ENCODE data around the gene BICD1. TPM values are rescaled to one million over a fixed set of nuclear protein-coding genes. Genes with fewer than 3 reads are reported as not detected.
A peak's percentile ranks its signal among the peaks of the same experiment; 100 is the strongest.

BICD1 gene
- total RNA-seq, 2 experiments from 2014 or later: 14.4 to 16.4 TPM

- H3K27me3 Mint-ChIP-seq (ENCODE audit: low read depth): no peaks in the 10 kb centered on the region
- no peaks in the 10 kb centered on the region for H3K36me3 Mint-ChIP-seq (ENCODE audit: low read depth)
- peaks cover 18% of the 10 kb centered on the region for H3K4me1 Mint-ChIP-seq (ENCODE audit: low read depth)
- CTCF ChIA-PET: interaction anchor here (0.9 to 3.1 kb wide), 6 partner anchors 28 to 453 kb away, joined by 3 to 12 read pairs (median 4); no protein-coding TSS in a partner anchor
- no peaks in the 10 kb centered on the region for H3K9me3 Mint-ChIP-seq
- DNase-seq: no peak
- H3K4me3 Mint-ChIP-seq: peak overlapping the region; percentile 90
- H3K27ac Mint-ChIP-seq: peak overlapping the region; percentile 74
- intact Hi-C loops (cut with micrococcal nuclease): loop anchor here (1.0 to 10.0 kb wide), 14 partner anchors 45 to 1351 kb away; partner anchors contain the start of genes CAPRIN2, DNM1L and SINHCAF
Observed at GRCh38 chr12:32105986-32106516, 596 bp upstream of the BICD1 start.

- Mint-ChIP-seq H3K36me3 (ENCODE audit: low read depth) (peaks cover 3% of the 10 kb centered on the region), H3K27me3 (ENCODE audit: low read depth) (no peaks in the 10 kb centered on the region), H3K4me1 (ENCODE audit: low read depth) (peaks cover 18% of the 10 kb centered on the region), H3K9me3 (no peaks in the 10 kb centered on the region), H3K27ac (peak overlapping the region; percentile 84), H3K4me3 (peak overlapping the region; percentile 90)
- intact Hi-C loops (cut with micrococcal nuclease): loop anchor here (1.0 to 10.0 kb wide), 16 partner anchors 15 to 1353 kb away; partner anchors contain the start of genes CAPRIN2, DNM1L, ETFBKMT and SINHCAF
- peak; percentile 65 for DNase-seq
- CTCF ChIA-PET: interaction anchor here (0.8 to 3.1 kb wide), 5 partner anchors 27 to 455 kb away, joined by 3 to 12 read pairs (median 5); no protein-coding TSS in a partner anchor
Observed at GRCh38 chr12:32107359-32108267, 966 bp downstream of the BICD1 start.

- Mint-ChIP-seq H3K4me1 (ENCODE audit: low read depth) (peaks cover 18% of the 10 kb centered on the region), H3K4me3 (peak overlapping the region; percentile 32), H3K36me3 (ENCODE audit: low read depth) (peaks cover 3% of the 10 kb centered on the region), H3K9me3 (no peaks in the 10 kb centered on the region), H3K27ac (no peak overlapping the region), H3K27me3 (ENCODE audit: low read depth) (no peaks in the 10 kb centered on the region)
- CTCF ChIA-PET: no interaction called here
- no peak for DNase-seq
- intact Hi-C loops (cut with micrococcal nuclease): loop anchor here (1.0 to 10.0 kb wide), 7 partner anchors 14 to 1354 kb away; partner anchors contain the start of genes CAPRIN2, DNM1L and SINHCAF
Observed at GRCh38 chr12:32108787-32109186, 2.1 kb downstream of the BICD1 start.

- Mint-ChIP-seq H3K9me3 (no peaks in the 10 kb centered on the region), H3K27ac (no peak overlapping the region), H3K4me1 (ENCODE audit: low read depth) (peaks cover 18% of the 10 kb centered on the region), H3K4me3 (no peak overlapping the region), H3K27me3 (ENCODE audit: low read depth) (no peaks in the 10 kb centered on the region), H3K36me3 (ENCODE audit: low read depth) (peaks cover 3% of the 10 kb centered on the region)
- intact Hi-C loops (cut with micrococcal nuclease): no loop called here
- DNase-seq: no peak
- CTCF ChIA-PET: interaction anchor here (1.4 kb wide), 1 partner anchor 201 kb away, joined by 4 read pairs; no protein-coding TSS in a partner anchor
Observed at GRCh38 chr12:32110417-32110816, 3.8 kb downstream of the BICD1 start.

GRCh38 chr12:32110942-32111341, 4.3 kb downstream of the BICD1 start:
- CTCF ChIA-PET: interaction anchor here (1.4 kb wide), 1 partner anchor 201 kb away, joined by 4 read pairs; no protein-coding TSS in a partner anchor
- H3K27ac Mint-ChIP-seq: no peak overlapping the region

GRCh38 chr12:32115404-32116104, 8.9 kb downstream of the BICD1 start:
- no peak overlapping the region for H3K27ac Mint-ChIP-seq
- no peak overlapping the region for H3K4me3 Mint-ChIP-seq
- intact Hi-C loops (cut with micrococcal nuclease): no loop called here
- CTCF ChIA-PET: interaction anchor here (0.6 to 1.4 kb wide), 2 partner anchors 55 to 67 kb away, joined by 5 to 6 read pairs; no protein-coding TSS in a partner anchor
- peaks cover 6% of the 10 kb centered on the region for H3K4me1 Mint-ChIP-seq (ENCODE audit: low read depth)
- peaks cover 3% of the 10 kb centered on the region for H3K36me3 Mint-ChIP-seq (ENCODE audit: low read depth)
- DNase-seq: no peak
- H3K27me3 Mint-ChIP-seq (ENCODE audit: low read depth): no peaks in the 10 kb centered on the region
- H3K9me3 Mint-ChIP-seq: no peaks in the 10 kb centered on the region

More at GRCh38 chr12:32110942-32111341, 4.3 kb downstream of the BICD1 start:
- no peak for DNase-seq
- Mint-ChIP-seq H3K36me3 (ENCODE audit: low read depth) (peaks cover 3% of the 10 kb centered on the region), H3K4me3 (no peak overlapping the region), H3K9me3 (no peaks in the 10 kb centered on the region), H3K4me1 (ENCODE audit: low read depth) (peaks cover 17% of the 10 kb centered on the region), H3K27me3 (ENCODE audit: low read depth) (no peaks in the 10 kb centered on the region)
- intact Hi-C loops (cut with micrococcal nuclease): no loop called here

GRCh38 chr12:32116897-32117296, 10.2 kb downstream of the BICD1 start:
- H3K27me3 Mint-ChIP-seq (ENCODE audit: low read depth): no peaks in the 10 kb centered on the region
- no peaks in the 10 kb centered on the region for H3K9me3 Mint-ChIP-seq
- H3K36me3 Mint-ChIP-seq (ENCODE audit: low read depth): peaks cover 3% of the 10 kb centered on the region
- H3K4me1 Mint-ChIP-seq (ENCODE audit: low read depth): peaks cover 7% of the 10 kb centered on the region
- no peak overlapping the region for H3K27ac Mint-ChIP-seq
- CTCF ChIA-PET: no interaction called here
- H3K4me3 Mint-ChIP-seq: no peak overlapping the region
- DNase-seq: no peak
- intact Hi-C loops (cut with micrococcal nuclease): no loop called here

GRCh38 chr12:32117316-32117715, 10.7 kb downstream of the BICD1 start:
- Mint-ChIP-seq H3K4me1 (ENCODE audit: low read depth) (peaks cover 7% of the 10 kb centered on the region), H3K9me3 (no peaks in the 10 kb centered on the region), H3K4me3 (no peak overlapping the region), H3K27me3 (ENCODE audit: low read depth) (no peaks in the 10 kb centered on the region), H3K27ac (no peak overlapping the region), H3K36me3 (ENCODE audit: low read depth) (peaks cover 2% of the 10 kb centered on the region)
- no peak for DNase-seq
- CTCF ChIA-PET: no interaction called here
- intact Hi-C loops (cut with micrococcal nuclease): no loop called here

GRCh38 chr12:32118806-32119205, 12.2 kb downstream of the BICD1 start:
- intact Hi-C loops (cut with micrococcal nuclease): no loop called here
- H3K27me3 Mint-ChIP-seq (ENCODE audit: low read depth): no peaks in the 10 kb centered on the region
- H3K36me3 Mint-ChIP-seq (ENCODE audit: low read depth): no peaks in the 10 kb centered on the region
- H3K4me3 Mint-ChIP-seq: no peak overlapping the region
- H3K9me3 Mint-ChIP-seq: no peaks in the 10 kb centered on the region
- DNase-seq: no peak
- CTCF ChIA-PET: no interaction called here
- H3K27ac Mint-ChIP-seq: no peak overlapping the region
- H3K4me1 Mint-ChIP-seq (ENCODE audit: low read depth): peaks cover 7% of the 10 kb centered on the region

- no peaks in the 10 kb centered on the region for H3K36me3 Mint-ChIP-seq (ENCODE audit: low read depth)
- no peak for DNase-seq
- H3K4me1 Mint-ChIP-seq (ENCODE audit: low read depth): peaks cover 7% of the 10 kb centered on the region
- H3K27me3 Mint-ChIP-seq (ENCODE audit: low read depth): no peaks in the 10 kb centered on the region
- intact Hi-C loops (cut with micrococcal nuclease): no loop called here
- H3K27ac Mint-ChIP-seq: no peak overlapping the region
- no peak overlapping the region for H3K4me3 Mint-ChIP-seq
- CTCF ChIA-PET: interaction anchor here (0.5 to 0.8 kb wide), 2 partner anchors 37 to 191 kb away, joined by 3 to 4 read pairs; no protein-coding TSS in a partner anchor
- no peaks in the 10 kb centered on the region for H3K9me3 Mint-ChIP-seq
Observed at GRCh38 chr12:32120419-32120818, 13.8 kb downstream of the BICD1 start.

- DNase-seq: no peak
- H3K9me3 Mint-ChIP-seq: no peaks in the 10 kb centered on the region
- no peak overlapping the region for H3K27ac Mint-ChIP-seq
- intact Hi-C loops (cut with micrococcal nuclease): no loop called here
- CTCF ChIA-PET: no interaction called here
- no peaks in the 10 kb centered on the region for H3K27me3 Mint-ChIP-seq (ENCODE audit: low read depth)
- H3K4me1 Mint-ChIP-seq (ENCODE audit: low read depth): peaks cover 7% of the 10 kb centered on the region
- H3K36me3 Mint-ChIP-seq (ENCODE audit: low read depth): no peaks in the 10 kb centered on the region
- no peak overlapping the region for H3K4me3 Mint-ChIP-seq
Observed at GRCh38 chr12:32124637-32125036, 18.0 kb downstream of the BICD1 start.

Measured in activated naive CD4-positive, alpha-beta T cell treated with anti-CD3 and anti-CD28 coated beads for 36 hours (primary cell).